Astrocyte (in vitro differentiated cells and primary cell): ENCODE measurements around the gene CYB5R4. TPM values are rescaled to one million over a fixed set of nuclear protein-coding genes. Genes with fewer than 3 reads are reported as not detected.

Experiments used
- DNase-seq: peaks from one replicate; pipeline ENCODE4 v3.0.0-alpha.2; 2010; ENCODE audit warnings: low read depth
- FAIRE-seq: peaks from 2 replicates; lab custom pipeline; 2011; peaks lifted over from hg19 to GRCh38; lab: Jason Lieb, UNC
- H2AFZ ChIP-seq: 2 replicates; pipeline ENCODE4 v1.6.0; 2012; ENCODE audit warnings: low read depth, low read length, inconsistent platforms
- H3K27ac ChIP-seq: 2 replicates; pipeline ENCODE4 v1.5.1; 2011; ENCODE audit warnings: low read depth, low read length, inconsistent platforms
- H3K27me3 ChIP-seq: 2 replicates; pipeline ENCODE4 v1.6.0; 2011; ENCODE audit warnings: low read length, inconsistent platforms; ENCODE audit not compliant: insufficient read depth
- H3K36me3 ChIP-seq: 2 replicates; pipeline ENCODE4 v1.5.1; 2011; ENCODE audit warnings: low read length, inconsistent platforms; ENCODE audit not compliant: insufficient read depth
- H3K4me1 ChIP-seq: 2 replicates; pipeline ENCODE4 v1.5.1; 2011; ENCODE audit warnings: low read length, inconsistent platforms; ENCODE audit not compliant: insufficient read depth
- H3K4me2 ChIP-seq: 2 replicates; pipeline ENCODE4 v1.6.0; 2012; ENCODE audit warnings: low read length, inconsistent platforms
- H3K4me3 ChIP-seq: 2 replicates; pipeline ENCODE4 v1.5.1; 2011; ENCODE audit warnings: low read depth, mild to moderate bottlenecking, low read length, inconsistent platforms; ENCODE audit not compliant: insufficient read depth
- H3K79me2 ChIP-seq: 2 replicates; pipeline ENCODE4 v1.6.0; 2012; ENCODE audit warnings: mild to moderate bottlenecking, low read length, inconsistent platforms; ENCODE audit not compliant: insufficient read depth
- H3K9ac ChIP-seq: 2 replicates; pipeline ENCODE4 v1.6.0; 2012; ENCODE audit warnings: mild to moderate bottlenecking, low read length, inconsistent platforms
- H3K9me3 ChIP-seq: 2 replicates; pipeline ENCODE4 v1.5.1; 2012; ENCODE audit warnings: low read depth, mild to moderate bottlenecking, low read length, inconsistent platforms; ENCODE audit not compliant: insufficient read depth
- H4K20me1 ChIP-seq: 2 replicates; pipeline ENCODE4 v1.6.0; 2012; ENCODE audit warnings: low read length, inconsistent platforms; ENCODE audit not compliant: insufficient read depth
- H3K27ac Mint-ChIP-seq: one replicate; pipeline ENCODE4 v1.8.0; 2021; ENCODE audit warnings: mild to moderate bottlenecking, mixed read lengths; ENCODE audit not compliant: unreplicated experiment
- H3K27me3 Mint-ChIP-seq: one replicate; pipeline ENCODE4 v1.8.0; 2021; ENCODE audit warnings: low read depth, mixed read lengths; ENCODE audit not compliant: unreplicated experiment
- H3K36me3 Mint-ChIP-seq: one replicate; pipeline ENCODE4 v1.8.0; 2021; ENCODE audit warnings: low read depth, mixed read lengths; ENCODE audit not compliant: unreplicated experiment
- H3K4me1 Mint-ChIP-seq: one replicate; pipeline ENCODE4 v1.8.0; 2021; ENCODE audit warnings: low read depth, mixed read lengths; ENCODE audit not compliant: unreplicated experiment
- H3K4me3 Mint-ChIP-seq: one replicate; pipeline ENCODE4 v1.8.0; 2021; ENCODE audit warnings: mild to moderate bottlenecking, moderate library complexity, mixed read lengths; ENCODE audit not compliant: unreplicated experiment
- H3K9me3 Mint-ChIP-seq: one replicate; pipeline ENCODE4 v1.8.0; 2021; ENCODE audit warnings: mild to moderate bottlenecking, mixed read lengths; ENCODE audit not compliant: unreplicated experiment
- EZH2 ChIP-seq: IDR thresholded peaks from 2 replicates; pipeline ENCODE4 v1.6.1; 2012; ENCODE audit warnings: mild to moderate bottlenecking, low read length, inconsistent platforms; ENCODE audit not compliant: insufficient read depth
- total RNA-seq: library from RNA; stranded (reverse); gene quantifications from 2 replicates; pipeline ENCODE4 v1.2.1, GENCODE V29; 2021
- TF ChIP-seq, protein P1 (sequence below): IDR thresholded peaks from 2 replicates; pipeline ENCODE4 v1.5.1; 2011; ENCODE audit warnings: low read depth, mild to moderate bottlenecking, inconsistent platforms, low read length, moderate library complexity; ENCODE audit not compliant: insufficient read depth

Gene CYB5R4
- total RNA-seq, 1 donor from 2014 or later = 14.0 TPM

DNA sequence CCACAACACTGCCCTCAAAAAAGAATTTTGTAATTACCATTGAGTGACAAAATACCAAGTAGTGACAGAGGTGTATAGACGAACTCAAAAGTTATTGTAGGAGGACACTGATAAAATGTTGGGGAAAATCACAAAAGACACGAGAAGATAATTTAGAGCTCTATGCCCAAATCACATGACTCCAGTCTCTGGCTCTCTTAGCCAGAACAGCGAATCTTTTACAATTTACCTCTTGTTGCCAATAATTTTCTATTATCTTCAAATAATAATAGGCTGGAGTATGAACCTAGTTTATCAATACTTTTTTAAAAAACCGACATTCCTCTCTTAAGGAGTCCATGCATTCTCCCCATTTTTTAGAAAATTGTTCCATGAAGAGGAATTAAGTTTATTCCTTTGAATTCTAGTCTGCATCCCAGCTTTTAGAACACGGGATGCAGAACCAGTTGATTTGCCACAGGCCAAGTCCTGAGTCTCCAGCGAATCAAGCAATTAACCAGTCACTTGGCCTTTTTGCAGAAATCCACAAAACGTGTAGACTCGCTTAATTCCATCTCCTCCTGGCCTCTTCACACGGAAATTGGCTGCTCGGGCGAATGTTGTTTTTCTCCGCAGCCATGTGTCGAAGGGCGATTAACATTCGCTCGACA, 6.8 kb upstream of the CYB5R4 start:
- peaks cover 31% of the 10 kb centered on the region for H3K27me3 ChIP-seq
- H3K36me3 ChIP-seq = no peaks in the 10 kb centered on the region
- H3K9ac ChIP-seq = no peak overlapping the region
- no peak overlapping the region for H3K27ac ChIP-seq
- H3K27me3 Mint-ChIP-seq = peaks cover 36% of the 10 kb centered on the region
- H3K4me3 Mint-ChIP-seq = peak overlapping the region; percentile 84
- H3K79me2 ChIP-seq = no peaks in the 10 kb centered on the region
- peak overlapping the region; percentile 89 for H3K4me2 ChIP-seq
- peak overlapping the region; percentile 90 for H2AFZ ChIP-seq
- no peaks in the 10 kb centered on the region for H3K9me3 ChIP-seq
- DNase-seq (no peak), FAIRE-seq (no peak)
- H3K4me3 ChIP-seq = peak overlapping the region; percentile 58
- no peaks in the 10 kb centered on the region for H3K9me3 Mint-ChIP-seq
- no peaks in the 10 kb centered on the region for H3K4me1 Mint-ChIP-seq
- H3K4me1 ChIP-seq = peaks cover 9% of the 10 kb centered on the region
- no peak overlapping the region for H3K27ac Mint-ChIP-seq
- TF ChIP-seq EZH2 = no peak
- TF ChIP-seq, protein P1, sequence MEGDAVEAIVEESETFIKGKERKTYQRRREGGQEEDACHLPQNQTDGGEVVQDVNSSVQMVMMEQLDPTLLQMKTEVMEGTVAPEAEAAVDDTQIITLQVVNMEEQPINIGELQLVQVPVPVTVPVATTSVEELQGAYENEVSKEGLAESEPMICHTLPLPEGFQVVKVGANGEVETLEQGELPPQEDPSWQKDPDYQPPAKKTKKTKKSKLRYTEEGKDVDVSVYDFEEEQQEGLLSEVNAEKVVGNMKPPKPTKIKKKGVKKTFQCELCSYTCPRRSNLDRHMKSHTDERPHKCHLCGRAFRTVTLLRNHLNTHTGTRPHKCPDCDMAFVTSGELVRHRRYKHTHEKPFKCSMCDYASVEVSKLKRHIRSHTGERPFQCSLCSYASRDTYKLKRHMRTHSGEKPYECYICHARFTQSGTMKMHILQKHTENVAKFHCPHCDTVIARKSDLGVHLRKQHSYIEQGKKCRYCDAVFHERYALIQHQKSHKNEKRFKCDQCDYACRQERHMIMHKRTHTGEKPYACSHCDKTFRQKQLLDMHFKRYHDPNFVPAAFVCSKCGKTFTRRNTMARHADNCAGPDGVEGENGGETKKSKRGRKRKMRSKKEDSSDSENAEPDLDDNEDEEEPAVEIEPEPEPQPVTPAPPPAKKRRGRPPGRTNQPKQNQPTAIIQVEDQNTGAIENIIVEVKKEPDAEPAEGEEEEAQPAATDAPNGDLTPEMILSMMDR = no peak
- no peaks in the 10 kb centered on the region for H4K20me1 ChIP-seq
- H3K36me3 Mint-ChIP-seq = no peaks in the 10 kb centered on the region

DNA sequence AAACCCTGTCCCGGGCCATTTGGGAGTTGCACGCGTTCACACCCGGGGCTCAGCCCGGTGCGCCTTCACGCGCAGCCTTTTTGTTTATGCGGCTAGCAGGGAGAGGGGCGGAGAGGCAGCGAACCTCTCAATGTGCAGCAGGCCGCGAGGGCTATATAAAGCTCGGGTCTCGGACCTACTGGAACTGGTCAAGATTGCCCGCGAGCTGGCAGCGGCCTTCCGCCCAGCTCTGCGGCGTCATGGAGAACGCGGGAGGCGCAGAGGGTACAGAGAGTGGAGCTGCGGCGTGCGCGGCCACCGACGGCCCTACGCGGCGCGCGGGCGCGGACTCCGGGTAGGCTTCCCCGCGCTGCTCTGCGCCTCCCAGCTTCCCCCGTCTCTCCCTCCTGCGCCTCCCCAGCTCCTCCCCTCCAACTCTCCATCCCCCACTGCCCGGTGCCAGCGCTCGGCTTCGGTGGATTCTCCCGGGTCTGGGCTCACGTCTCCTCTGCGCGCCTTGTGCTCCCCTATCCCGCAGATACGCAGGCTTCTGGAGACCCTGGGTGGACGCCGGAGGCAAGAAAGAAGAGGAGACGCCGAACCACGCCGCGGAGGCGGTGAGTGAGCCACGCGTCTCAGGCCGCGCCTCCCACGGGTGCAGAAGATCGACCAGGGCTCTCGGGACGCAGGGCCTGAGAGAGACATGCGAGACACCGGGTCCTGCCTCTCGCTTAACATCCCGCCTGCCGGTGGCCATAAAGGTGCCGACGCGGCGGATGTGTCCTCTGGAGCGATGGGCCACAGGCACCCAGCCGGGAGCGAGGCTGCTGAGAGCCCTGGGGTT, 6.1 kb upstream of the CYB5R4 start, which contains the start of gene RIPPLY2:
Gene RIPPLY2 (plus strand): TSS at position 183 of the 823 bp plus-strand sequence. CDS start 57 bp downstream, at position 240.
- no peak within 1 kb of the TSS for H3K9ac ChIP-seq
- Mint-ChIP-seq H3K4me3 (peak within 1 kb of the TSS; percentile 84), H3K27ac (no peak within 1 kb of the TSS)

More for the DNA sequence above, 6.1 kb upstream of the CYB5R4 start, which contains the start of gene RIPPLY2:
- Histone ChIP-seq H3K27me3 (peaks cover 31% of the 10 kb centered on the region), H3K27ac (no peak within 1 kb of the TSS), H3K36me3 (no peaks in the 10 kb centered on the region), H3K9me3 (no peaks in the 10 kb centered on the region), H4K20me1 (no peaks in the 10 kb centered on the region), H2AFZ (peak within 1 kb of the TSS; percentile 90), H3K4me2 (peak within 1 kb of the TSS; percentile 89), H3K4me1 (peaks cover 9% of the 10 kb centered on the region), H3K4me3 (peak within 1 kb of the TSS; percentile 58), H3K79me2 (no peaks in the 10 kb centered on the region)
- DNase-seq (peak; percentile 28), FAIRE-seq (no peak)
- Mint-ChIP-seq H3K36me3 (no peaks in the 10 kb centered on the region), H3K27me3 (peaks cover 36% of the 10 kb centered on the region), H3K4me1 (no peaks in the 10 kb centered on the region), H3K9me3 (no peaks in the 10 kb centered on the region)
- TF ChIP-seq EZH2 = peak; percentile 68
- TF ChIP-seq, protein P1 = no peak
